SK-N-SH (cell line): ENCODE data around the gene KCTD20. TPM values are rescaled to one million over a fixed set of nuclear protein-coding genes. Genes with fewer than 3 reads are reported as not detected.
A peak's percentile ranks its signal among the peaks of the same experiment; 100 is the strongest.

ENCODE experiments used
- CTCF ChIA-PET: fragments of 300-600, 350-600 bp; formaldehyde crosslinking; extraction: SDS; loops from one replicate; lab custom pipeline; 2021; lab: Yijun Ruan, JAX
- POLR2A ChIA-PET: fragments of 350-600 bp; sonication (Branson Sonifier 250); formaldehyde crosslinking; extraction: SDS; loops from one replicate; lab custom pipeline; 2020; ENCODE audit warnings: antibody characterized with exemption, inconsistent platforms; lab: Yijun Ruan, JAX
- DNase-seq: peaks from one replicate; pipeline ENCODE4 v3.0.0; 2012
- H2AFZ ChIP-seq: fragments of 200-600 bp; sonication (generic); 2 replicates; pipeline ENCODE4 v1.8.1; 2016; ENCODE audit warnings: antibody characterized with exemption, mild to moderate bottlenecking, low read depth
- H3F3A ChIP-seq: fragments of 200-600 bp; sonication (generic); replicated peaks from 2 replicates; pipeline ENCODE3; 2016; ENCODE audit warnings: antibody characterized with exemption, mild to moderate bottlenecking; ENCODE audit not compliant: insufficient read depth
- H3K27ac ChIP-seq, 2 experiments: fragments of 200-500 bp in 1 of 2; fragments of 200-600 bp in 1 of 2; sonication (Bioruptor generic) in 1 of 2; sonication (generic), shearing (Covaris generic) in 1 of 2; 2 replicates each; pipeline versions ENCODE4 v1.5.1 to v1.6.1; 2014 to 2016; ENCODE audit warnings: low read depth in 2 of 2, inconsistent platforms in 1 of 2, low read length in 1 of 2, mild to moderate bottlenecking in 1 of 2, mixed read lengths in 1 of 2
- H3K27me3 ChIP-seq: fragments of 200-600 bp; sonication (generic), shearing (Covaris generic); 2 replicates; pipeline ENCODE4 v1.6.1; 2016; ENCODE audit warnings: mixed run types; ENCODE audit not compliant: insufficient read depth
- H3K36me3 ChIP-seq, 2 experiments: fragments of 200-500 bp in 1 of 2; fragments of 200-600 bp in 1 of 2; sonication (Bioruptor generic) in 1 of 2; sonication (generic) in 1 of 2; replicated peaks in 1 of 2; 2 replicates each; pipeline versions ENCODE3 to v1.5.1; 2014 to 2016; ENCODE audit warnings: low read length in 1 of 2, mild to moderate bottlenecking in 1 of 2; ENCODE audit not compliant: insufficient read depth in 2 of 2, control insufficient read depth in 1 of 2
- H3K4me1 ChIP-seq, 2 experiments: fragments of 200-500 bp in 1 of 2; fragments of 200-600 bp in 1 of 2; sonication (Bioruptor generic) in 1 of 2; sonication (generic), shearing (Covaris generic) in 1 of 2; 2 replicates each; pipeline versions ENCODE4 v1.5.1 to v1.6.1; 2014 to 2016; ENCODE audit warnings: low read depth in 1 of 2, low read length in 1 of 2, mixed run types in 1 of 2; ENCODE audit not compliant: insufficient read depth in 2 of 2, control insufficient read depth in 1 of 2
- H3K4me2 ChIP-seq: fragments of 200-600 bp; sonication (generic), shearing (Covaris generic); 2 replicates; pipeline ENCODE4 v1.6.1; 2017; ENCODE audit warnings: mixed run types
- H3K4me3 ChIP-seq, 2 experiments: fragments of 200-500 bp in 1 of 2; fragments of 200-600 bp in 1 of 2; sonication (Bioruptor generic) in 1 of 2; sonication (generic), shearing (Covaris generic) in 1 of 2; 2 replicates each; pipeline versions ENCODE4 v1.5.1 to v1.8.1; 2014 to 2016; ENCODE audit warnings: low read depth in 2 of 2, inconsistent platforms in 1 of 2, low read length in 1 of 2, mild to moderate bottlenecking in 1 of 2, mixed read lengths in 1 of 2, moderate library complexity in 1 of 2
- H3K79me2 ChIP-seq: fragments of 200-600 bp; sonication (generic); 2 replicates; pipeline ENCODE4 v1.8.1; 2017; ENCODE audit warnings: mild to moderate bottlenecking; ENCODE audit not compliant: insufficient read depth
- H3K9ac ChIP-seq: fragments of 200-600 bp; sonication (generic); 2 replicates; pipeline ENCODE4 v1.6.1; 2017; ENCODE audit warnings: mixed run types
- H3K9me2 ChIP-seq: fragments of 200-600 bp; sonication (generic); 2 replicates; pipeline ENCODE4 v1.6.1; 2017; ENCODE audit warnings: mixed run types
- H3K9me3 ChIP-seq: fragments of 200-600 bp; sonication (generic); 2 replicates; pipeline ENCODE4 v1.6.1; 2017; ENCODE audit warnings: mixed run types, mild to moderate bottlenecking, moderate library complexity
- H4K20me1 ChIP-seq: fragments of 200-600 bp; sonication (generic); 2 replicates; pipeline ENCODE4 v1.6.1; 2017; ENCODE audit warnings: mild to moderate bottlenecking, mixed run types; ENCODE audit not compliant: insufficient read depth
- CHD2 ChIP-seq: fragments of 150-350 bp; IDR thresholded peaks from 2 replicates; pipeline ENCODE4 v1.6.1; 2018; ENCODE audit warnings: low read length; ENCODE audit not compliant: partially characterized antibody
- CTCF ChIP-seq: fragments of 200-600 bp; sonication (generic); IDR thresholded peaks from 2 replicates; pipeline ENCODE4 v1.6.1; 2017; ENCODE audit warnings: antibody characterized with exemption, mild to moderate bottlenecking, moderate library complexity
- EP300 ChIP-seq, 2 experiments: IDR thresholded peaks; 2 replicates each; pipeline versions ENCODE4 v1.4.0 to v1.6.1; 2012; ENCODE audit warnings: borderline replicate concordance in 1 of 2, low read depth in 1 of 2, low read length in 1 of 2
- EZH2phosphoT487 ChIP-seq: fragments of 200-600 bp; sonication (generic); IDR thresholded peaks from 2 replicates; pipeline ENCODE4 v1.6.1; 2017; ENCODE audit warnings: low read depth, mixed run types, mild to moderate bottlenecking, antibody characterized with exemption, moderate library complexity, borderline replicate concordance
- FOXJ3 ChIP-seq: sonication (generic); formaldehyde crosslinking; IDR thresholded peaks from 2 replicates; pipeline ENCODE4 v1.5.1; 2020; ENCODE audit warnings: mild to moderate bottlenecking, missing genetic modification reagents
- GATA2 ChIP-seq: sonication (generic); formaldehyde crosslinking; IDR thresholded peaks from 2 replicates; pipeline ENCODE4 v1.5.0; 2020; ENCODE audit warnings: mild to moderate bottlenecking, missing genetic modification reagents
- MAX ChIP-seq: IDR thresholded peaks from 2 replicates; pipeline ENCODE4 v1.4.0; 2012; ENCODE audit warnings: low read depth
- MXI1 ChIP-seq: IDR thresholded peaks from 2 replicates; pipeline ENCODE4 v1.6.1; 2012; ENCODE audit warnings: mild to moderate bottlenecking, low read depth, low read length, improper control_type of control experiment
- NFIC ChIP-seq: IDR thresholded peaks from 2 replicates; pipeline ENCODE4 v1.4.0; 2012; ENCODE audit warnings: borderline replicate concordance
- RFX5 ChIP-seq: IDR thresholded peaks from 2 replicates; pipeline ENCODE4 v1.6.1; 2012; ENCODE audit warnings: mild to moderate bottlenecking, improper control_type of control experiment, low read length
- SIN3A ChIP-seq: IDR thresholded peaks from 2 replicates; pipeline ENCODE4 v1.6.1; 2012; ENCODE audit warnings: low read depth, mild to moderate bottlenecking, low read length, moderate library complexity, borderline replicate concordance
- SMC3 ChIP-seq: IDR thresholded peaks from 2 replicates; pipeline ENCODE4 v1.6.1; 2012; ENCODE audit warnings: low read depth, low read length, improper control_type of control experiment
- USF2 ChIP-seq: fragments of 150-350 bp; IDR thresholded peaks from 2 replicates; pipeline ENCODE4 v1.6.1; 2017; ENCODE audit warnings: antibody characterized with exemption, low read length, low read depth, borderline replicate concordance
- WGBS: methylation state at CpG from one replicate; pipeline ENCODE4 v1.1.6; 2017; ENCODE audit warnings: low lambda C conversion rate; 5-methylcytosine and 5-hydroxymethylcytosine counted together
- polyA plus RNA-seq, 3 experiments: library from polyadenylated mRNA; depleted of rRNA; stranded (reverse); fragments of >200 nt; gene quantifications; 2 replicates each; pipeline ENCODE4 v1.2.3, GENCODE V29; 2012
- TF ChIP-seq, protein P1 (sequence below): IDR thresholded peaks from 2 replicates; pipeline ENCODE4 v1.4.0; 2012; ENCODE audit warnings: low read depth, borderline replicate concordance

KCTD20 gene
- polyA plus RNA-seq, 1 of the 3 experiments (the other 2 are of a cell fraction) = 29.0 TPM

DNA sequence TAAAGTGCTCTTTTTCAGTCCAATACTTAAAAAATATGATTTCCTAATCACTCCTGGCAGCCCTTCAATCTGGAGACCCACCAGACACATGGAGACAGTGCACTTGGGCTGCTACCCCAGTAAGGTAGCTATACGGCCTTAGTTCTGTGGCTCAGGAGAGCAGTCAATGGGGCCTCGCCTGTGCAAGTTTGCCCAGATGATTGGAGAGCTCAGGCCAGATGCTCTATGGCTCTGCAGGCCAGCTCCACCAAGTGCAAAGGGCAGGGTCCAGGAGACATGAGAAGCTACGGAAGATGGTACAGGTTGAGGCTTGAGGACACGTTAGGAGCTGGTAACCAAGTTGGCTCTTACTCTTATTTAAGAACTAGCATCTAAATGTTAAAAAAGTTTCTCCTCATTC is 73.8 kb downstream of the KCTD20 start:
- POLR2A ChIA-PET = no interaction called here
- WGBS = 87% methylated on average over 3 of the region's 4 CpGs

More for the DNA sequence above, 73.8 kb downstream of the KCTD20 start:
- Histone ChIP-seq H2AFZ (no peak overlapping the region), H3K9me3 (no peaks in the 10 kb centered on the region), H3K4me2 (no peak overlapping the region), H3K27ac (peak overlapping the region in 1 of 2 experiments; percentile 22; a peak in 1 of 4 replicates), H3K36me3 (peaks cover 47 to 61% of the 10 kb centered on the region in 2 experiments), H3K9ac (no peak overlapping the region), H3K4me1 (peaks cover 0 to 6% of the 10 kb centered on the region in 2 experiments; a peak in 2 of 4 replicates), H3K27me3 (no peaks in the 10 kb centered on the region), H4K20me1 (no peaks in the 10 kb centered on the region), H3K4me3 (no peak overlapping the region), H3F3A (no peaks in the 10 kb centered on the region), H3K9me2 (no peaks in the 10 kb centered on the region), H3K79me2 (no peaks in the 10 kb centered on the region)
- no peak for TF ChIP-seq NFIC
- TF ChIP-seq USF2 = no peak
- TF ChIP-seq RFX5 = no peak
- TF ChIP-seq, protein P1, sequence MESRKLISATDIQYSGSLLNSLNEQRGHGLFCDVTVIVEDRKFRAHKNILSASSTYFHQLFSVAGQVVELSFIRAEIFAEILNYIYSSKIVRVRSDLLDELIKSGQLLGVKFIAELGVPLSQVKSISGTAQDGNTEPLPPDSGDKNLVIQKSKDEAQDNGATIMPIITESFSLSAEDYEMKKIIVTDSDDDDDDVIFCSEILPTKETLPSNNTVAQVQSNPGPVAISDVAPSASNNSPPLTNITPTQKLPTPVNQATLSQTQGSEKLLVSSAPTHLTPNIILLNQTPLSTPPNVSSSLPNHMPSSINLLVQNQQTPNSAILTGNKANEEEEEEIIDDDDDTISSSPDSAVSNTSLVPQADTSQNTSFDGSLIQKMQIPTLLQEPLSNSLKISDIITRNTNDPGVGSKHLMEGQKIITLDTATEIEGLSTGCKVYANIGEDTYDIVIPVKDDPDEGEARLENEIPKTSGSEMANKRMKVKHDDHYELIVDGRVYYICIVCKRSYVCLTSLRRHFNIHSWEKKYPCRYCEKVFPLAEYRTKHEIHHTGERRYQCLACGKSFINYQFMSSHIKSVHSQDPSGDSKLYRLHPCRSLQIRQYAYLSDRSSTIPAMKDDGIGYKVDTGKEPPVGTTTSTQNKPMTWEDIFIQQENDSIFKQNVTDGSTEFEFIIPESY = no peak
- TF ChIP-seq EP300 (IDR thresholded peaks at IDR 0.05; ENCODE audit: borderline replicate concordance in 1 of 2, low read depth in 1 of 2, low read length in 1 of 2) = no peak
- TF ChIP-seq CHD2 = no peak
- TF ChIP-seq GATA2 (CRISPR knock-in tag) = no peak
- no peak for TF ChIP-seq MXI1
- no peak for TF ChIP-seq EZH2phosphoT487
- TF ChIP-seq CTCF = no peak
- TF ChIP-seq SIN3A = no peak
- no peak for TF ChIP-seq MAX
- TF ChIP-seq SMC3 = no peak
- no peak for TF ChIP-seq FOXJ3 (CRISPR knock-in tag)
- CTCF ChIA-PET = interaction anchor here (0.6 to 1.6 kb wide), 4 partner anchors 9 to 175 kb away, joined by 3 read pairs; no protein-coding TSS in a partner anchor
- DNase-seq = peak; percentile 14
